ENCODE measurements around the gene NTNG1.

The NTNG1 gene

DNA sequence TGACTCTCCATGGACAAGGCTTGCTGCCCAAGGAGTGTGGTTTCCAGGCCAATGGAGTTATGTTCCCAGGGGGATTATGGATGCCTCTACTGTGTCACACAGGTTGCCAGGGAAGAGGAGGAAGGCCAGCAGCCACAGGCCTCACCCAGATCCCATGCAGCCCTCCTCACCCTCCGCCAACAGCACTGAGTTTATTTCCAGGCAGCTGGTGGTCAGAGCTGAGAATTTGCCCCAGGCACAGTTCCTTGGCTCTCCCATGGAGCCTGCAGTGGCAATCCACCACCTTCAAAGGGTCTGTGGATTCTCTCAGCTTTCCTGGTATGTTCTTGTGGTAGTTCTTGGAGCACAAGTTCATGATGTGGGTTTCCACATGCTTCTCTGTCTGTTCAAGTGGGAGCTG, 79.2 kb downstream of the NTNG1 start:
- TF ChIP-seq EZH2phosphoT487 (IDR thresholded peaks at IDR 0.05; ENCODE audit: low read length) (no peak), EZH2 (optimal IDR thresholded peaks at IDR 0.05; ENCODE audit: low read depth, low read length) (no peak)
- TF ChIP-seq, protein P1, sequence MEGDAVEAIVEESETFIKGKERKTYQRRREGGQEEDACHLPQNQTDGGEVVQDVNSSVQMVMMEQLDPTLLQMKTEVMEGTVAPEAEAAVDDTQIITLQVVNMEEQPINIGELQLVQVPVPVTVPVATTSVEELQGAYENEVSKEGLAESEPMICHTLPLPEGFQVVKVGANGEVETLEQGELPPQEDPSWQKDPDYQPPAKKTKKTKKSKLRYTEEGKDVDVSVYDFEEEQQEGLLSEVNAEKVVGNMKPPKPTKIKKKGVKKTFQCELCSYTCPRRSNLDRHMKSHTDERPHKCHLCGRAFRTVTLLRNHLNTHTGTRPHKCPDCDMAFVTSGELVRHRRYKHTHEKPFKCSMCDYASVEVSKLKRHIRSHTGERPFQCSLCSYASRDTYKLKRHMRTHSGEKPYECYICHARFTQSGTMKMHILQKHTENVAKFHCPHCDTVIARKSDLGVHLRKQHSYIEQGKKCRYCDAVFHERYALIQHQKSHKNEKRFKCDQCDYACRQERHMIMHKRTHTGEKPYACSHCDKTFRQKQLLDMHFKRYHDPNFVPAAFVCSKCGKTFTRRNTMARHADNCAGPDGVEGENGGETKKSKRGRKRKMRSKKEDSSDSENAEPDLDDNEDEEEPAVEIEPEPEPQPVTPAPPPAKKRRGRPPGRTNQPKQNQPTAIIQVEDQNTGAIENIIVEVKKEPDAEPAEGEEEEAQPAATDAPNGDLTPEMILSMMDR (IDR thresholded peaks at IDR 0.05; ENCODE audit: low read length) = no peak
- no peaks in the 10 kb centered on the region for H3K9me3 ChIP-seq (replicated peaks; ENCODE audit: insufficient read depth, low read length)
- H3K36me3 ChIP-seq (replicated peaks; ENCODE audit: insufficient read depth, low read length) = no peaks in the 10 kb centered on the region
- DNase-seq = no peak
- no peak overlapping the region for H3K4me3 ChIP-seq (ENCODE audit: low read length)
- H3K4me1 ChIP-seq (ENCODE audit: low read length) = no peaks in the 10 kb centered on the region
- no peaks in the 10 kb centered on the region for H3K9me2 ChIP-seq (replicated peaks; ENCODE audit: insufficient read depth, low read length)
- no peaks in the 10 kb centered on the region for H4K20me1 ChIP-seq (ENCODE audit: insufficient read depth, low read length)
- H3K27me3 ChIP-seq (replicated peaks; ENCODE audit: insufficient read depth, low read length) = no peaks in the 10 kb centered on the region
- H2AFZ ChIP-seq (ENCODE audit: low read length) = no peak overlapping the region
- H3K9ac ChIP-seq (ENCODE audit: low read length) = no peak overlapping the region
- no peak overlapping the region for H3K4me2 ChIP-seq (ENCODE audit: low read depth, low read length)
- no peak overlapping the region for H3K27ac ChIP-seq (ENCODE audit: low read length)
- no peaks in the 10 kb centered on the region for H3K79me2 ChIP-seq (ENCODE audit: low read length)
- no peaks in the 10 kb centered on the region for H3F3A ChIP-seq (ENCODE audit: insufficient read depth, low read length)

DNA sequence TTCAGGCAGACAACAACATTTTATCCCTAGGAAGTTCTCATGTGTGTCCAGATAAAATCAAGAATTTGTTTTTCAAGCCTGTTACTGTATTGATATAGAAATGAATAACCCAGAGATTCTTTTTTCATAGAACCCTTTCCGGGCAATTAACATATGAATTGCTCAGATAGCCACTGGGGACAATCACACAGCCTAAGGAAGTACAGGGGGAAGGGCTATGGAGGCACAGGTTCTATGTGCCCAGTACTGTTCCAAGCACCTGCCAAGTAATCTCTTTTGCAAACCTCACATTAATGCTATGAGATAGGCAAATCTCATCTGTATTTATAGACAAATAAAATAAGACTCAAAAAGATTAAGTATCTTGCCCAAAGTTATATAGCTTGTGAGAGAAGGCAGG, 84.9 kb downstream of the NTNG1 start:
- Histone ChIP-seq H3K9me3 (replicated peaks; ENCODE audit: insufficient read depth, low read length) (no peaks in the 10 kb centered on the region), H4K20me1 (ENCODE audit: insufficient read depth, low read length) (no peaks in the 10 kb centered on the region), H3K27me3 (replicated peaks; ENCODE audit: insufficient read depth, low read length) (no peaks in the 10 kb centered on the region), H3K9me2 (replicated peaks; ENCODE audit: insufficient read depth, low read length) (no peaks in the 10 kb centered on the region), H2AFZ (ENCODE audit: low read length) (no peak overlapping the region), H3K79me2 (ENCODE audit: low read length) (no peaks in the 10 kb centered on the region), H3K4me2 (ENCODE audit: low read depth, low read length) (no peak overlapping the region), H3K4me1 (ENCODE audit: low read length) (no peaks in the 10 kb centered on the region), H3K4me3 (ENCODE audit: low read length) (no peak overlapping the region), H3K27ac (ENCODE audit: low read length) (no peak overlapping the region), H3K36me3 (replicated peaks; ENCODE audit: insufficient read depth, low read length) (no peaks in the 10 kb centered on the region), H3K9ac (ENCODE audit: low read length) (no peak overlapping the region), H3F3A (ENCODE audit: insufficient read depth, low read length) (no peaks in the 10 kb centered on the region)
- no peak for TF ChIP-seq EZH2 (optimal IDR thresholded peaks at IDR 0.05; ENCODE audit: low read depth, low read length)
- TF ChIP-seq, protein P1 (IDR thresholded peaks at IDR 0.05; ENCODE audit: low read length) = no peak
- no peak for DNase-seq

GRCh38 chr1:107228704-107229371, 88.0 kb downstream of the NTNG1 start:
- no peaks in the 10 kb centered on the region for H3K79me2 ChIP-seq (ENCODE audit: low read length)
- DNase-seq = no peak
- no peak overlapping the region for H2AFZ ChIP-seq (ENCODE audit: low read length)
- H3K4me3 ChIP-seq (ENCODE audit: low read length) = no peak overlapping the region
- H3K4me1 ChIP-seq (ENCODE audit: low read length) = no peaks in the 10 kb centered on the region
- H3K9me3 ChIP-seq (replicated peaks; ENCODE audit: insufficient read depth, low read length) = no peaks in the 10 kb centered on the region
- H3K36me3 ChIP-seq (replicated peaks; ENCODE audit: insufficient read depth, low read length) = no peaks in the 10 kb centered on the region
- no peak for TF ChIP-seq EZH2phosphoT487 (IDR thresholded peaks at IDR 0.05; ENCODE audit: low read length)
- no peak for TF ChIP-seq EZH2 (optimal IDR thresholded peaks at IDR 0.05; ENCODE audit: low read depth, low read length)
- TF ChIP-seq, protein P1 (IDR thresholded peaks at IDR 0.05; ENCODE audit: low read length) = no peak
- H4K20me1 ChIP-seq (ENCODE audit: insufficient read depth, low read length) = no peaks in the 10 kb centered on the region
- H3F3A ChIP-seq (ENCODE audit: insufficient read depth, low read length) = no peaks in the 10 kb centered on the region
- no peak overlapping the region for H3K4me2 ChIP-seq (ENCODE audit: low read depth, low read length)
- no peaks in the 10 kb centered on the region for H3K9me2 ChIP-seq (replicated peaks; ENCODE audit: insufficient read depth, low read length)
- no peaks in the 10 kb centered on the region for H3K27me3 ChIP-seq (replicated peaks; ENCODE audit: insufficient read depth, low read length)
- H3K27ac ChIP-seq (ENCODE audit: low read length) = no peak overlapping the region
- H3K9ac ChIP-seq (ENCODE audit: low read length) = no peak overlapping the region

All from MM.1S (cell line).